ENCODE measurements around the gene TSHZ1. TPM values are rescaled to one million over a fixed set of nuclear protein-coding genes. Genes with fewer than 3 reads are reported as not detected.

TSHZ1 gene
- total and polyA plus RNA-seq, 2 of the 8 experiments (the other 6 are each of a cell fraction or from before 2014, with no cell fraction given): 0.03 to 0.32 TPM

- DNase-seq (ENCODE audit: low read depth in 1 of 2, low spot score in 2 of 2) (no peak), FAIRE-seq (no peak)
- no peak for TF ChIP-seq NANOG (IDR thresholded peaks at IDR 0.05; ENCODE audit: insufficient read depth, low read depth, low read length, poor library complexity, severe bottlenecking)
- H4K91ac ChIP-seq (replicated peaks; ENCODE audit: insufficient read length, low read length): no peak overlapping the region
- H3K56ac ChIP-seq (replicated peaks; ENCODE audit: insufficient read length, low read depth, low read length): no peak overlapping the region
- H2BK15ac ChIP-seq (ENCODE audit: low read length): no peak overlapping the region
- 94% methylated on average over 11 of the region's 11 CpGs; no CpG with 5 or more reads in 1 of the 2 experiments for WGBS, 2 experiments (ENCODE audit: extremely low coverage in 1 of 2, insufficient coverage in 1 of 2, insufficient read length in 1 of 2, insufficient replicate concordance in 2 of 2, low coverage in 1 of 2, low lambda C conversion rate in 2 of 2, missing lambda C conversion rate in 1 of 2)
- H2AFZ ChIP-seq (ENCODE audit: low read length): no peak overlapping the region
- H3K4me1 ChIP-seq (replicated peaks in 1 of 4; ENCODE audit: control insufficient read depth in 3 of 4, insufficient read depth in 4 of 4, low read length in 3 of 4): no peaks in the 10 kb centered on the region
- 0 out of 7 replicates have a peak, but pooled peaks cover 0 to under 1% (median 0%) of the 10 kb centered on the region in 4 experiments for H3K27me3 ChIP-seq (replicated peaks in 1 of 4; ENCODE audit: control insufficient read depth in 3 of 4, extremely low read depth in 1 of 4, insufficient read depth in 3 of 4, low read length in 3 of 4)
- H3K79me2 ChIP-seq (ENCODE audit: control insufficient read depth in 1 of 2, insufficient read depth in 2 of 2, low read length in 2 of 2): no peaks in the 10 kb centered on the region
- no peak overlapping the region for H4K5ac ChIP-seq (ENCODE audit: insufficient read length, low read depth, low read length)
- no peak overlapping the region for H3K14ac ChIP-seq (ENCODE audit: insufficient read length)
- H3K18ac ChIP-seq (ENCODE audit: extremely low read depth, low read length): no peak overlapping the region
- H2BK20ac ChIP-seq (ENCODE audit: low read length): no peak overlapping the region
- no peak overlapping the region for H4K8ac ChIP-seq (ENCODE audit: extremely low read depth, insufficient read depth, low read length)
- no peak overlapping the region for H2BK120ac ChIP-seq (replicated peaks; ENCODE audit: low read depth, low read length)
- no peak overlapping the region for H2AK5ac ChIP-seq (ENCODE audit: low read depth, low read length)
- no peak overlapping the region for H3K4me2 ChIP-seq (ENCODE audit: insufficient read depth in 1 of 2, low read depth in 2 of 2, low read length in 2 of 2)
- no peak overlapping the region for H3K27ac ChIP-seq (ENCODE audit: low read depth, low read length)
- H2BK12ac ChIP-seq (ENCODE audit: low read depth, low read length): no peak overlapping the region
- no peaks in the 10 kb centered on the region for H3K23me2 ChIP-seq (ENCODE audit: low read depth, low read length)
- ChIA-PET POLR2A (ENCODE audit: partially characterized antibody) (no interaction called here), CTCF (ENCODE audit: partially characterized antibody) (no interaction called here)
- H3K23ac ChIP-seq (ENCODE audit: insufficient read length): no peak overlapping the region
- H3K79me1 ChIP-seq (ENCODE audit: low read depth, low read length): no peaks in the 10 kb centered on the region
- no peak overlapping the region for H3K4ac ChIP-seq (replicated peaks; ENCODE audit: insufficient read length, low read depth, low read length)
- no peaks in the 10 kb centered on the region for H4K20me1 ChIP-seq (replicated peaks in 1 of 2; ENCODE audit: control insufficient read depth in 1 of 2, insufficient read depth in 2 of 2, low read length in 2 of 2)
- H3K9ac ChIP-seq (replicated peaks in 1 of 4; ENCODE audit: extremely low read depth in 1 of 4, low read depth in 3 of 4, low read length in 3 of 4): no peak overlapping the region
- no peaks in the 10 kb centered on the region for H3K36me3 ChIP-seq (ENCODE audit: control insufficient read depth in 2 of 4, insufficient read depth in 4 of 4, low read length in 3 of 4)
- no peak overlapping the region for H3K4me3 ChIP-seq (ENCODE audit: extremely low read depth in 1 of 4, insufficient read depth in 2 of 4, low read depth in 3 of 4, low read length in 4 of 4)
- H3K9me3 ChIP-seq (ENCODE audit: insufficient read depth in 2 of 2, low read depth in 1 of 2, low read length in 1 of 2): no peaks in the 10 kb centered on the region
- H2BK5ac ChIP-seq (ENCODE audit: low read depth, low read length): no peak overlapping the region
Measured at GRCh38 chr18:75219745-75220375, 9.3 kb downstream of the TSHZ1 start.
